Activated CD8-positive, alpha-beta T cell treated with anti-CD3 and anti-CD28 coated beads for 36 hours (primary cell): ENCODE data around the gene LARP6. TPM values are rescaled to one million over a fixed set of nuclear protein-coding genes. Genes with fewer than 3 reads are reported as not detected.

Source experiments
- ATAC-seq: fragments of 200-7000 bp; cut with Tn5 transposase; one replicate; pipeline ENCODE4 v1.10.0; 2021; ENCODE audit warnings: mild to moderate bottlenecking, moderate library complexity
- CTCF ChIA-PET: fragments of 350-600 bp; sonication (Branson Sonifier 250); formaldehyde crosslinking; loops from one replicate; lab custom pipeline; 2021; ENCODE audit warnings: antibody characterized with exemption; lab: Charles Lee
- POLR2A ChIA-PET: fragments of 350-600 bp; sonication (Branson Sonifier 250); formaldehyde crosslinking; loops from one replicate; lab custom pipeline; 2021; ENCODE audit warnings: antibody characterized with exemption; lab: Charles Lee
- DNase-seq: peaks from one replicate; pipeline ENCODE4 v3.0.0-alpha.2; 2020
- H3K27ac Mint-ChIP-seq: one replicate; pipeline ENCODE4 v1.8.0; 2021; ENCODE audit warnings: mild to moderate bottlenecking, mixed read lengths
- H3K27me3 Mint-ChIP-seq: one replicate; pipeline ENCODE4 v1.8.0; 2021; ENCODE audit warnings: mixed read lengths
- H3K36me3 Mint-ChIP-seq: one replicate; pipeline ENCODE4 v1.8.0; 2021; ENCODE audit warnings: low read depth, mixed read lengths
- H3K4me1 Mint-ChIP-seq: one replicate; pipeline ENCODE4 v1.8.0; 2021; ENCODE audit warnings: low read depth, mixed read lengths
- H3K4me3 Mint-ChIP-seq: one replicate; pipeline ENCODE4 v1.8.0; 2021; ENCODE audit warnings: mild to moderate bottlenecking, moderate library complexity, mixed read lengths
- H3K9me3 Mint-ChIP-seq: one replicate; pipeline ENCODE4 v1.8.0; 2021; ENCODE audit warnings: mixed read lengths
- intact Hi-C: fragments of 100-400 bp; cut with micrococcal nuclease; formaldehyde crosslinking; loops from one replicate; pipeline ENCODE4 v1.10.0; 2022
- total RNA-seq, 2 experiments: library from RNA; stranded (reverse); gene quantifications; one replicate each; pipeline ENCODE4 v1.2.3, GENCODE V29; 2021
- TF ChIP-seq, protein P1 (sequence below): fragments of 200-600 bp; IDR thresholded peaks from one replicate; pipeline ENCODE4 v1.8.0; 2022; ENCODE audit warnings: antibody characterized with exemption, mild to moderate bottlenecking

The LARP6 gene
- total RNA-seq, 2 experiments from 2014 or later = 0.36 to 0.41 TPM

- no peak for DNase-seq
Observed at GRCh38 chr15:70867911-70868467, 14.0 kb upstream of the LARP6 start.

GRCh38 chr15:70866982-70867641, 13.2 kb upstream of the LARP6 start:
- H3K27ac Mint-ChIP-seq = no peak overlapping the region

More at GRCh38 chr15:70867911-70868467, 14.0 kb upstream of the LARP6 start:
- intact Hi-C loops = no loop called here
- no peaks in the 10 kb centered on the region for H3K9me3 Mint-ChIP-seq
- H3K27me3 Mint-ChIP-seq = peaks cover 3% of the 10 kb centered on the region
- H3K36me3 Mint-ChIP-seq = no peaks in the 10 kb centered on the region
- TF ChIP-seq, protein P1, sequence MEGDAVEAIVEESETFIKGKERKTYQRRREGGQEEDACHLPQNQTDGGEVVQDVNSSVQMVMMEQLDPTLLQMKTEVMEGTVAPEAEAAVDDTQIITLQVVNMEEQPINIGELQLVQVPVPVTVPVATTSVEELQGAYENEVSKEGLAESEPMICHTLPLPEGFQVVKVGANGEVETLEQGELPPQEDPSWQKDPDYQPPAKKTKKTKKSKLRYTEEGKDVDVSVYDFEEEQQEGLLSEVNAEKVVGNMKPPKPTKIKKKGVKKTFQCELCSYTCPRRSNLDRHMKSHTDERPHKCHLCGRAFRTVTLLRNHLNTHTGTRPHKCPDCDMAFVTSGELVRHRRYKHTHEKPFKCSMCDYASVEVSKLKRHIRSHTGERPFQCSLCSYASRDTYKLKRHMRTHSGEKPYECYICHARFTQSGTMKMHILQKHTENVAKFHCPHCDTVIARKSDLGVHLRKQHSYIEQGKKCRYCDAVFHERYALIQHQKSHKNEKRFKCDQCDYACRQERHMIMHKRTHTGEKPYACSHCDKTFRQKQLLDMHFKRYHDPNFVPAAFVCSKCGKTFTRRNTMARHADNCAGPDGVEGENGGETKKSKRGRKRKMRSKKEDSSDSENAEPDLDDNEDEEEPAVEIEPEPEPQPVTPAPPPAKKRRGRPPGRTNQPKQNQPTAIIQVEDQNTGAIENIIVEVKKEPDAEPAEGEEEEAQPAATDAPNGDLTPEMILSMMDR = no peak
- H3K4me3 Mint-ChIP-seq = no peak overlapping the region
- CTCF ChIA-PET = no interaction called here
- POLR2A ChIA-PET = no interaction called here
- no peak for ATAC-seq
- H3K4me1 Mint-ChIP-seq = no peaks in the 10 kb centered on the region
- H3K27ac Mint-ChIP-seq = no peak overlapping the region

GRCh38 chr15:70863450-70864218, 9.7 kb upstream of the LARP6 start:
- ATAC-seq (no peak), DNase-seq (no peak)
- intact Hi-C loops = no loop called here
- ChIA-PET CTCF (interaction anchor here (1.5 kb wide), 1 partner anchor 38 kb away, joined by 7 read pairs; no protein-coding TSS in a partner anchor), POLR2A (no interaction called here)
- Mint-ChIP-seq H3K9me3 (no peaks in the 10 kb centered on the region), H3K36me3 (no peaks in the 10 kb centered on the region), H3K4me1 (no peaks in the 10 kb centered on the region), H3K27ac (no peak overlapping the region), H3K27me3 (peaks cover 2% of the 10 kb centered on the region), H3K4me3 (no peak overlapping the region)
- TF ChIP-seq, protein P1 = no peak

More at GRCh38 chr15:70866982-70867641, 13.2 kb upstream of the LARP6 start:
- Mint-ChIP-seq H3K4me3 (no peak overlapping the region), H3K9me3 (no peaks in the 10 kb centered on the region), H3K4me1 (no peaks in the 10 kb centered on the region), H3K27me3 (peaks cover 2% of the 10 kb centered on the region), H3K36me3 (no peaks in the 10 kb centered on the region)
- TF ChIP-seq, protein P1 = no peak
- intact Hi-C loops = no loop called here
- ATAC-seq (no peak), DNase-seq (no peak)
- POLR2A ChIA-PET = no interaction called here
- CTCF ChIA-PET = no interaction called here

DNA sequence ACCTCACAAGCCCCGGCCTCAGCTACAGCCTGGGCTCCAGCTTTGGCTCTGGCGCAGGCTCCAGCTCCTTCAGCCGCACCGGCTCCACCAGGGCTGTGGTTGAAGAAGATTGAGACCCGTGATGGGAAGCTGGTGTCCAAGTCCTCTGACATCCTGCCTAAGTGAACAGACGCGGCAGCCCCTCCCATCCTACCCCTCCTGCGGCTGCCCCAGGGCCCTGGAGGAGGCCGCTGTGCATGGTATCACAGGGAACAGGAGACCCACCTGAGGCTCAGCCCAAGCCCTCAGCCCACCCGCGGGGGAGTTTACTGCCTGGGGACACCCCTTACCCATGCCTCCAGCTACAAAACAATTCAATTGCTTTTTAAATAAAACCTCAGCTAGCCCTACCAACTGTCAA, 6.0 kb upstream of the LARP6 start:
- ChIA-PET CTCF (no interaction called here), POLR2A (no interaction called here)
- ATAC-seq (no peak), DNase-seq (no peak)
- Mint-ChIP-seq H3K4me3 (no peak overlapping the region), H3K36me3 (no peaks in the 10 kb centered on the region), H3K4me1 (no peaks in the 10 kb centered on the region), H3K27me3 (peaks cover 4% of the 10 kb centered on the region), H3K27ac (no peak overlapping the region), H3K9me3 (no peaks in the 10 kb centered on the region)
- intact Hi-C loops = no loop called here
- TF ChIP-seq, protein P1 = no peak
